NCI-H2029 treated with DMSO at 0.1 percent for 48 hours (cell line): ENCODE data around the gene RAD54L.
A peak's percentile ranks its signal among the peaks of the same experiment; 100 is the strongest.
"Not testable (repeated sequence)": the region's sequence is repeated elsewhere in the genome, so short reads cannot be mapped to it uniquely, and the experiment has no call there.

ENCODE experiments used
- DNase-seq: peaks from one replicate; lab custom pipeline; 2025; lab: John Stamatoyannopoulos, UW

The RAD54L gene

GRCh38 chr1:46247436-46248121 is at the start of gene RAD54L:
RAD54L (plus strand) TSS chr1:46247763; CDS start chr1:46248406, 643 bp downstream.
- peak; percentile 99 for DNase-seq

GRCh38 chr1:46197964-46198811 is 49.4 kb upstream of the RAD54L start, which contains the start of gene POMGNT1:
POMGNT1 (minus strand) TSS chr1:46198434; CDS start chr1:46197821, 613 bp downstream.
- peak; percentile 49 for DNase-seq

DNA sequence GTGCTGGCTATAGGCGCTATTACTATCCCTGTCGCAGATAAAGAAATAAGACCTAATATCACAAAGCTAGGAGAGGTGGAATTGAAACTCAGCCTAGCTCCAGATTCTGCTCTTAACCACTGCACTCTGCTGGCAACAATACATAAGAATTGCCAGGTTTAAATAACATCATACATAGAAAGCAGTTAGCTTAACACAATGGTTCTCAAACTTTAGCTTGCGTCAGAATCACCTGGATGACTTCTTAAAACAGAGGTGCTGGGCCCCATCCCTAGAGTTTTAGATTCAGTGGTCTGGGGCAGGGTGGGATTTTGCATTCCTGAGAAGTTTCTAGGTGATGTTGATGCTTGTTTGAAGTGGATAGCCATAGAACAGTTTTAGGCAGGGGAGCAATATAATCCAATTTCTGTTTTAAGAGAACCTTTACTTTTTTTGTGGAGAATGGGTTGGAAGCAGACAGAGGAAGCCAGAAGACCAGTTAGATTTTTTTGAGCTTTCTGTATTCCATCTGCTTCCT is 48.3 kb upstream of the RAD54L start:
- DNase-seq, result no peak

DNA sequence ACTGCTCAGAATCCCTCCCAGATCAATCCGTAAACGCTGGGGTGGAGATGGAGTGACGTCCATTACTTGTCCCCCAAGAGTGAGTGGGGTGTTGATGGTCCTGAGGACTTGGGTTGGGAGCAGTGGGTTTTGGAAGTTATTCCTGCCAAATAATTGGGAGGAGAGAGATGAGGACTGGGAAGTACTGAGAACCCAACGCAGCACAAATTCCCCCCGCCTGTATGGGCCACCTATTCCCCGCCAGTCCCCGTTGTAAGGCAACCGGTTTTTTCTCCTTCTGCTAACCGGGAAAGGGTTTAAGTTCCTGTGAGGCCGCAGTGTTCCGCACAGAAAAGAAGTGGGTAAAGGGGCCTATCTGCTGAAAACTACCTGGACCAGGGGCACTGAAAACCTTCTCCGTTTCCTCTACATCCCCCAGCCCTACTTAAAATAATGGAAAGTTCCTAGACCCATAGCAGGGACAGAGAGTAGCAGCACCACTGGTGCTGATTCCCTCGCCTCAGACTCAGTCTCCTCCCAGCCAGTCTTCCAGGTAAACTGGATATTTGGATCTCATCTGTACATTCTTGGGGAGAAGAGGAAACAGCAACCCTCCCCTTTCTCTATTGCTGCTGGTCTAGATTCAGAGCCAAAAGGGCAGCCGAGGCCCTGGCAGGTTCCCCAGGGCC is 43.7 kb upstream of the RAD54L start:
- DNase-seq, result no peak

DNA sequence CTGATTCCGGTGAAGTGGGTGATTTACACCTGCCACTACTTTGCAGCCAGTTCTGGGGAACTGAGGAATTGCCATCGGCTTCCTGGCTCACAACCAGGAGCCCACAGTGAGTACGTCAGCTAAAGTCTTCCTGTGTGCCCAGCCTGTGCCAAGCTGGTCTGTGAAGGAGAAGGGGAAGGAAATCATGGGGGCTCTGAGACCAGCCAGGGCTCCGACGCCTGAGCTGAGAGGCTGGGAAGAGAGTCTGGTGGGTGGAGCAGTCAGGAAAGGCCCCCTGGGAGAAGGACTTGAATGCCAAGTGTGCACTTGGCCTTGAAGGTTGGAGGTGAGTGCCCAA is 43.2 kb upstream of the RAD54L start:
- peak; percentile 44 for DNase-seq

DNA sequence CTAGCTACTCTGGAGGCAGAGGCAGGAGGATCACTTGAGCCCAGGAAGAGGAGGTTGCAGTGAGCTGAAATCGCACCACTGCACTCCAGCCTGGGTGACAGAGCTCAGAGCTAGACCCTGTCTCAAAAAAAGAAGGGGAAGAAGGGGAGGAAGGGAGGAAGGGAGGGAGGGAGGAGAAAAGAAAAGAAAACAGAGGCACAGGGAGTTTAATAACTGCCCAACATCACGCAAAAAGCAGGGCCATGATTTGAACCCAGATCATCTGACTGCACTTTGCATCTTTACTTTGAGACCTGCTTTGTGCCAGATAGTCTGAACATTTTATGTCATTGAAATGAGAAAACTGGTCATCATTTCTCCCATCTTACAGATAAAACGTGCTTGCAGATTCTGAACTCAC is 42.4 kb upstream of the RAD54L start:
- DNase-seq, result no peak

- DNase-seq, result no peak
Measured at GRCh38 chr1:46205791-46206190, 41.8 kb upstream of the RAD54L start.

DNA sequence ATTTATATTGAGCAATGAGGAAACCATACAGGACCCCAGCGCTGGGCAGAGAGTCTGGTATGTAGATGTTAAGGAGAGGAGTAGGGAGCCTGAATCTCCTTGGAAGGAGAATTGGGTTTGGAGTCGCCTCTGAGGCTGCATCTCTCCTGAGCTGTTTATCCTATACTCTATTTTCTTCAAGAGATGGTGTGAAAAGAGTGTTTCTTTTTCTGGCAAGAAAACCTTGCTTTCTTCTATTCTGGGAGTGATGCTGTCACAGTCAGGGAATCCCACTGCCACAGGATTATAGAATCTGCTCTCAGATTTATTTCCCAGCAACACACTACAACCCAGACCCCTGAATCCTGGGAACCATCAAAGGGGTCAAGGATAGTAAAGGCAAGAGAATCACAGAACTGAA is 41.2 kb upstream of the RAD54L start:
- no peak for DNase-seq

DNA sequence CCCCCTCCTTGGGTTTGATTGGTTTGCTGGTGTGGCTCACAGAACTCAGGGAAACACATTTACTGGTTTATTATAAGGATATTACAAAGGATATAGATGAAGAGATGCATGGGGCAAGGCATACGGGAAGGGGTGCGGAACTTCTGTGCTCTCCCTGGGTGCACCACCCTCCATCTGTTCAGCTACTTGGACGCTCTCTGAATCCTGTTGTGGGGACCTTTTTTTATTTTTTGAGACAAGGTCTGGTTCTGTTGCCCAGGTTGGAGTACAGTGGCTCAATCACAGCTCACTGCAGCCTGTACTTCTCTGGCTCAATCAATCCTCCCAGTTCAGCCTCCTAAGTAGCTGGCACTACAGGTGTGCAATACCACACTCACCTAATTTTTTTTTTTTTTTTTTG is 37.0 kb upstream of the RAD54L start:
- no peak for DNase-seq

DNA sequence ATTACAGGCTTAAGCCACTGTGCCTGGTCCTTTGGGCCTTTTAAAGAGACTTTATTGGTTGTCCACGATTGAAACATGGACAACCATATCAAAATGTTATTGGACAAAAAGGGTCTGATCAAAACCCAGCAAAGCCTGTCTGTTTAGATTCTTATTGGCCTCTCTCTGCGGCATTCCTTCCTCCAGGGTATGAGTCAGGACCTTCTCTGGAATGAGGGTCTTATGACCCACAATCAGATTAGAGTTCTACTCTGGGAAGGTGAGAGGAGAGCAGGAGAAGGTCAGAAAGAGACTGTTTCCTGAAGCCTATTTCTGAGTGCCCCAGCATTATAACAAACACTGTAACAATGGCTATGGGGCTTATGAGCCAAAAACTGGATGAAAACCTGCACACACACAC is 36.5 kb upstream of the RAD54L start:
- no peak for DNase-seq

- no peak for DNase-seq
Measured at GRCh38 chr1:46215504-46215903, 32.1 kb upstream of the RAD54L start.

DNA sequence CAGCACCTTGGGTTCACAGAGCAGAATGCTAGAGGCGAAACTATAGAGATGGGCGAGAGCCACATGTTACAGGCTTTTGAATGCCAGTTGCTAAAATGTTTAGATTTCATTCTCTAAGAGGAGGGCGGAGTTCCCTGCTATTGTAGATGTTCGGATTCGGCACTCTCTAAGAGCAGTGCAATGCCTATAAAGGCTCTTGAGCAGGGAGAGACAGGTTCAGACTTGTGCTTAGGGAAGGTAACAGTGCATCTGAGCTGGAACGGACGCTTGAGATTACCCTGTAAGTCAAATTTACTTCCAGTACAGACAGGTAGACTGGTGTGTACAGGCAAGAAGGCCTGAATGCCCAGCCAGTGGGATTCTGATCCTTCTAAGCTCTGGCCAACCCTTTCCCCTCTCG is 29.1 kb upstream of the RAD54L start:
- no peak for DNase-seq

DNA sequence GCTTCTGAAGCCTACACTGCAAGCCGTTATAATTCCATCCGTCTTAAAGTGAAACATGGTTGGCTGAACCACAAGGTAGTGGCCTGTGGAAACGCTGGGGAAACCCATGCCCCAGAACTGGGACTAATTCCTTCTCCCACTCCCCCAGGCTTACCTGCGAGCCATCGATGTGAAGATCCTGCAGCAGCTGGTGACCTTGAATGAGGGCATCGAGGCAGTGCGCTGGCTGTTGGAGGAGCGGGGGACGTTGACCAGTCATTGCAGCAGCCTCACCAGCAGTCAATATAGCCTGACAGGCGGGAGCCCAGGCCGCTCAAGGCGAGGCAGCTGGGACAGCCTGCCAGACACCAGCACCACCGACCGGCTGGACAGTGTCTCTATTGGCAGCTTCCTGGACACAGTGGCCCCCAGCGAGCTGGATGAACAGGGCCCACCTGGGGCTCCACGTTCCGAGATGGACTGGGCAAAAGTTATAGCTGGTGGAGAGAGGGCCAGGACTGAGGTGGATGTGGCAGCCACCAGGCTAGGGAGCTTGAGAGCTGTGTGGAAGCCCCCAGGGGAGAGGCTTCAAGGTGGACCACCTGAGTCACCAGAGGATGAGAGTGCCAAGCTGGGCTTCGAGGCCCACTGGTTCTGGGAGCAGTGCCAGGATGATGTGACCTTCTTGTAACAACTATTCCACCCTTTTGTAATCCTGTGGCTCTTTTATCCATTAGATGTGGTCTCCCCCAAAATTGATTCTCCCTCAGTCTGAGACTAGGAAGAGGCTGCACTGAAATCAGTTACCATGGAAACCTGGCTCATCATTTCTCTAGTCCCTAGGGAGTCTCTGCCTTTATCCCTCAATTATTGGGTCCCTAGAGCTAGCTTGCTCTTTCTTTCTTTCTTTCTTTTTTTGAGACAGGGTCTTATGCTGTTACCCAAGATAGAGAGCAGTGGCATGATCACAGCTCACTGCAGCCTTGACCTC is 27.7 kb upstream of the RAD54L start:
- DNase-seq, result no peak

DNA sequence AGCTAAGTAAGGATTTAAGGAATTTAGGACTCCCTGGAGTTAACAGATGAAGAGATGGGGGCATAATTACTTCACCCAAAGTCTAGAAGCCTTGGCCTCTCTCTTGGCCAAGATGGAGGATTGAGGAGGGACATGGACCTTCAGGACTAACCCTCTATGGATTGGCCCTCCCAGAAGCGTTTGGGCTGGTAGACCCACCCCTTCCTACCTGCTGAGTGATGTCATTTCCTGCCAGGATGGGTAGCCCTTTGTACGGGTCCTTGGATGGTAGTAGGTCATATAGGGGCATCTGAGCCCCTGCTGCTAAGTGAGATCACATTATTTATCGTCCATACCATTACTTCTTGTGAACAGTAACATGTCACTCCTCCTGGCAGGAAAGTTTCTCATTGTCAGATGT is 26.8 kb upstream of the RAD54L start:
- DNase-seq, result no peak

DNA sequence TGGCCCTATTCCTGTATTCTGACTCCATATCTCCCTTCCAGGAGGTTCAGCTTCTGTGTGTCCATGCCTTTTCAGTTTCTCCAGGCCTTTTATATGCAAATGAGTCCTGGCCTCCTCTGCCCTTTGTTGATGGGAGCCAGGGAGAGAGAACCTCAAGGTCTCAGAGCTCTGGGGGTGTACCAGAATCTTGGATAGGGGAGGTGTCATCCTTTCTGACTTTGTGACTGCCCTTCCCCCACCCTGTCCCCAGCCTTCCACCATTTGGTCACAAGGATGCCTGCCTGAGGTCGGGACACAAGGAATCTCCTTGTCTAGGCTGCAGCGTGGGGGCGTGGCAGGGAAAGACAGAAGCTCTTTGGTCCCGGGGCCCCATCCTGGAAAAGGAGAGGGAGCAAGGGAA is 25.8 kb upstream of the RAD54L start:
- no peak for DNase-seq

GRCh38 chr1:46223055-46223454 is 24.5 kb upstream of the RAD54L start:
- not testable (repeated sequence) for DNase-seq

- DNase-seq, result peak; percentile 90
Measured at GRCh38 chr1:46223472-46223943, 24.1 kb upstream of the RAD54L start.

GRCh38 chr1:46224966-46225365 is 22.6 kb upstream of the RAD54L start:
- no peak for DNase-seq

DNA sequence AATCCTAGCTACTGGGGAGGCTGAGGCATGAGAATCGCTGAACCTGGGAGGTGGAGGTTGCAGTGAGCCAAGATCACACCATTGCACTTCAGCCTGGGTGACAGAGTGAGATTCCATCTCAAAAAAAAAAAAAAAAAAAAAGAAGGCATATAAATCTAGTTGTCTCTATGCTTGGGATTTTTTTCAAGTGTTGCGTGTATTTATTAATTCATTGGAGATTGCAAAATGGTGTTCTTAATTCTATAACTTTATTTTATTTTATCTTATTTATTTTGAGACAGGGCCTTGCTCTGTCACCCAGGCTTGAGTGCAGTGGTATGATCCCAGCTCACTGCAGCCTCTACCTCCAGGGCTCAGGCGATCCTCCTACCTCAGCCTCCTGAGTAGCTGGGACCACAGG is 16.3 kb upstream of the RAD54L start:
- not testable (repeated sequence) for DNase-seq

DNA sequence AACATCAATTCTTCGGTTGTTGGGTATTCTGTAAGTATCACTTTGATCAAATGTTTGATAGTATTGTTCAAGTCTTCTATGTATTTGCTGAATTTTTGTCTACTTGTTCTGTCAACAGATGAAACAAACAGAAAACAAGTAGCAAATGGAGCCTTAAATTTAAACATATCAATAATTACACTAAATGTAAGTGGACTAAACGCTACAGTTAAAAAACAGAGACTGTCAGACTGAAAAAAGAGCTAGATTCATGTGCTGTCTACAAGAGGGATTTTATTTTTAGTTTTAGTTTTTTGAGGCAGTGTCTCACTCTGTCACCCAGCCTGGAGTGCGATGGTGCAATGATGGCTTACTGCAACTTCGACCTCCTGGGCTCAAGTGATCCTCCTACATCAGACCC is 10.7 kb upstream of the RAD54L start:
- no peak for DNase-seq

DNA sequence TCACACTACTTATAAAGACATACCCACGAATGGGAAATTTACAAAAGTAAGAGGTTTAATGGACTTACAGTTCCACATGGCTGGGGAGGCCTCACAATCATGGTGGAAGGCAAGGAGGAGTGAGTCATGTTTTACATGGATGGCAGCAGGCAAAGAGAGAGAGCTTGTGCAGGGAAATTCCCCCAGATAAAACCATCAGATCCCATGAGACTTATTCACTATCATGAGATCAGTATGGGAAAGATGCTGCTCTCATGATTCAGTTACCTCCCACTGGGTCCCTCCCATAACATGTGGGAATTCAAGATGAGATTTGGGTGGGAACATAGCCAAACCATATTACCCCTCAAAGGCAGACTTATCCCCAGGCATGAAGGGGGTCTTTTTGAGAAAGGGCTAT is 8.7 kb upstream of the RAD54L start:
- DNase-seq, result not testable (repeated sequence)
